Measurements from ENCODE around the gene PLA2G6.

DNA sequence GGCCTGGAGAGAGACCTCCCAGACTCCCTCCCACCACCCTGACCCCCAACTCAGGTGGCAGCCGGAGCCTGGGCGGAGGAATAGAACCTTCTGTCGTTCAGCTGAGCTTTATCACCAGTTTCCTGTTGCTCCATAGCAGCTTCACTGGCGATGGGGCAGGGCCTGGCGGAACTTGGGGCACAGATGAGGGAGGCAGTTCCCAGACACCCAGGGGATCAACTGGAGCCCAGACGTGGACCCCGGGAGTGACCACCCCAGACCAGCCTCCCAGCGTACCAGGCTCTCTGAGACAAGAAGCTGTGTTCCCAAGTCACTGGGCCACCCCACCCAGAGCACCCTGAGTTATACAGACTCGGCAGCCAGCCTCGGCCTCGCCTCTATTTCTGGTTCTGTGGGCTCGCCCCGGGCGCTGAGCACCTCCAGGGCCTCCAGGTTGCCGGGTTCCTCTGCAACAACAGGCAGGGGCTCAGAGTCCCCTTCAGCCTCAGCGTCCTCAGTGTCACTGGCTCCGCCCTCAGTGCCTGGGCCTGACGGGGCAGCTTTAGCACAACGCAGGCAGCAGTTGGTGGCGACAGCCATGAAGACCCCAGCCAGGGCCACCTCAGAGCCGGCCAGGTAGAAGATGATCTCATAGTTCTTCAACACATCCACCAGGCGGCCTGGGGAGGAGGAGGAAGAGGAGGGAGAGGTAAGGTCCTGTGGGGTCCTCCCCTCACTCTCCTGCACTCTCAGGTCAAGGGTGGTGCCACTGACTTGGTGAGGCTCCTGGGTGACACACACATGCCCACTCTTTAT, 103.4 kb downstream of the PLA2G6 start:
- TF ChIP-seq POLR2A (IDR thresholded peaks at IDR 0.05) (no peak), CTCF (IDR thresholded peaks at IDR 0.05) (no peak)

All from prostate gland (tissue), 2 donors.